OCI-LY3 (cell line): ENCODE measurements around the gene IGFBP6.

Source experiments
- H2AFZ ChIP-seq: fragments of 200-600, 300-600 bp; shearing (Covaris generic); 2 replicates; pipeline ENCODE4 v1.6.0; 2014; ENCODE audit warnings: antibody characterized with exemption, low read depth, low read length
- H3K27ac ChIP-seq: fragments of 200-600, 300-600 bp; sonication (generic); 2 replicates; pipeline ENCODE4 v1.5.1; 2014; ENCODE audit warnings: mild to moderate bottlenecking, low read length, moderate library complexity, mixed read lengths
- H3K27me3 ChIP-seq: fragments of 200-600, 300-600 bp; sonication (generic); 2 replicates; pipeline ENCODE4 v1.6.1; 2014; ENCODE audit warnings: low read depth, low read length, mixed read lengths
- H3K36me3 ChIP-seq: fragments of 200-600, 300-600 bp; sonication (generic); replicated peaks from 2 replicates; pipeline ENCODE3; 2014; ENCODE audit warnings: low read depth, low read length, mixed read lengths
- H3K4me1 ChIP-seq: fragments of 300-600, 200-600 bp; sonication (generic); 2 replicates; pipeline ENCODE4 v1.6.1; 2014; ENCODE audit warnings: low read length, mixed read lengths
- H3K4me2 ChIP-seq: fragments of 200-600, 300-600 bp; sonication (generic); 2 replicates; pipeline ENCODE4 v1.6.1; 2014; ENCODE audit warnings: low read length, mixed read lengths
- H3K4me3 ChIP-seq: fragments of 300-600, 200-600 bp; sonication (generic); 2 replicates; pipeline ENCODE4 v1.5.1; 2014; ENCODE audit warnings: antibody characterized with exemption, mild to moderate bottlenecking, low read length, moderate library complexity
- H3K79me2 ChIP-seq: fragments of 300-600, 200-600 bp; shearing (Covaris generic); 2 replicates; pipeline ENCODE4 v1.6.1; 2014; ENCODE audit warnings: mild to moderate bottlenecking, low read length, mixed read lengths
- H3K9ac ChIP-seq: fragments of 300-600, 200-600 bp; shearing (Covaris generic); 2 replicates; pipeline ENCODE4 v1.6.0; 2014; ENCODE audit warnings: mild to moderate bottlenecking, low read length, moderate library complexity
- H3K9me3 ChIP-seq: fragments of 200-600, 300-600 bp; shearing (Covaris generic); 2 replicates; pipeline ENCODE4 v1.6.1; 2014; ENCODE audit warnings: low read length, mixed read lengths; ENCODE audit not compliant: insufficient read depth
- H4K20me1 ChIP-seq: fragments of 200-600, 300-600 bp; sonication (generic); 2 replicates; pipeline ENCODE4 v1.6.1; 2016; ENCODE audit warnings: low read length, mixed read lengths; ENCODE audit not compliant: insufficient read depth
- CTCF ChIP-seq: fragments of 200-600, 300-600 bp; sonication (generic); IDR thresholded peaks from 2 replicates; pipeline ENCODE4 v1.5.1; 2014; ENCODE audit warnings: antibody characterized with exemption, low read length, low read depth
- EZH2phosphoT487 ChIP-seq: fragments of 200-600 bp; shearing (Covaris generic); IDR thresholded peaks from 2 replicates; pipeline ENCODE4 v1.6.1; 2018; ENCODE audit warnings: antibody characterized with exemption, mixed run types, low read depth

Gene IGFBP6

GRCh38 chr12:53102883-53103807 lies 5.7 kb downstream of the IGFBP6 start, which contains the start of gene SOAT2:
SOAT2 (plus strand) TSS chr12:53103486; CDS start chr12:53103578, 92 bp downstream.
- Histone ChIP-seq H3K9me3 (no peaks in the 10 kb centered on the region), H3K4me2 (no peak within 1 kb of the TSS), H3K9ac (no peak within 1 kb of the TSS), H4K20me1 (no peaks in the 10 kb centered on the region), H3K36me3 (no peaks in the 10 kb centered on the region), H3K27ac (no peak within 1 kb of the TSS), H3K79me2 (no peaks in the 10 kb centered on the region), H2AFZ (no peak within 1 kb of the TSS), H3K27me3 (0 out of 2 replicates have a peak, but pooled peaks cover 7% of the 10 kb centered on the region), H3K4me1 (peaks cover 13% of the 10 kb centered on the region), H3K4me3 (no peak within 1 kb of the TSS)
- TF ChIP-seq EZH2phosphoT487 (no peak), CTCF (no peak)

- Histone ChIP-seq H3K9me3 (no peaks in the 10 kb centered on the region), H3K9ac (no peak overlapping the region), H3K36me3 (no peaks in the 10 kb centered on the region), H3K79me2 (no peaks in the 10 kb centered on the region), H2AFZ (no peak overlapping the region), H3K27ac (no peak overlapping the region), H3K4me1 (peaks cover 5% of the 10 kb centered on the region), H3K4me2 (no peak overlapping the region), H4K20me1 (no peaks in the 10 kb centered on the region), H3K4me3 (no peak overlapping the region), H3K27me3 (0 out of 2 replicates have a peak, but pooled peaks cover 7% of the 10 kb centered on the region)
- TF ChIP-seq EZH2phosphoT487 (no peak), CTCF (no peak)
Observed at GRCh38 chr12:53103860-53104305, 6.4 kb downstream of the IGFBP6 start.

DNA sequence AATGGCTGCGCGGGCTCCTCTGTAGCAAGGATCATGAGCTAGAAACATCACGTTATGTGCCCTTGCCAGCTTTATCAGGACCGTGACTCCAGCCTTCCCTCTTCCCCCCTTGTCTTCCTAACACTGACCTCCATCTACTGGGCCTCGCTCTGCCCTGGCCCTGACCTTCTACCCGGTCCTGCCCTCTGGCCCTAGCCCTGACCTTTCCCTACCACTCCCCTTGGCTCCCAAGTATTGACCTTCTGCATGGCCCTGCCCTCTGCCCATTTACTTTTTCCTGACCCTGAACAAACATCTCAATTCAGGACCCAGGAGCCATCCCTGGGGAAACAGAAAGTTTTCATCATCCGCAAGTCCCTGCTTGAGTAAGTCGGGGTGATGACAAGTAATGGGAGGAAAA lies 7.8 kb downstream of the IGFBP6 start:
- Histone ChIP-seq H4K20me1 (no peaks in the 10 kb centered on the region), H3K9me3 (no peaks in the 10 kb centered on the region), H3K79me2 (no peaks in the 10 kb centered on the region), H3K4me3 (no peak overlapping the region), H3K36me3 (no peaks in the 10 kb centered on the region), H3K4me2 (no peak overlapping the region), H3K4me1 (no peaks in the 10 kb centered on the region), H2AFZ (no peak overlapping the region), H3K27ac (no peak overlapping the region), H3K27me3 (0 out of 2 replicates have a peak, but pooled peaks cover 5% of the 10 kb centered on the region), H3K9ac (no peak overlapping the region)
- no peak for TF ChIP-seq EZH2phosphoT487
- TF ChIP-seq CTCF: no peak

DNA sequence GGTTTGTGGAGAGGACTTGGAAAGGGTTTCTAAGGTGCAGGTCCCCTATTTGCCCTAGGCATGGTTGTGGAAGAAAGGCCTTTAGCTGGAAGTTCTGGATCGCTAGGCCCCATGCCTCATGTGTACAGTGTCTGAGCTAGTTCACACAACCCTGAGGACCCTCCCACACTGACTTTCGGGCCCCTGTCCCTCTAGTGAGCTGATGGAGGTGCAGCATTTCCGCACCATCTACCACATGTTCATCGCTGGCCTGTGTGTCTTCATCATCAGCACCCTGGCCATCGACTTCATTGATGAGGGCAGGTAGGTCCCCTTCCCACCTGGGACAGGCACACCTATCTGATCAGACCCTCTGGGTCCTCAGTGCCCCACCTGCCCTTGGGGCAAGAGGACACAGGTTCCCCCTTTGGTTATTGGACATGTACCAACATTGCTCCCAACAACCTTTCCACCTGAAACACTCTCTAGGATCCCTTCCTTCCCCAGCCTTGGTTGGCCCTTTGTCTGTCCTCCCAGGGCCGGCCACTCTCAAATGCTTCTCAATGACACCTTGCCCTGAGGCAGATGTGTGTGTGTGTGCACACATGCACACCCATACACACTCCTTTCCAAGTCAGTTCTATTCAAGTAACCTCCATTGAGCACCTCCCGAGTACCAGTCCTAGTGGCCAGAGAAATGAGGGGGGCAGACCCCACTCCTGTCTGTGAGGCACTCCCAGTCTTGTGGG lies 8.4 kb downstream of the IGFBP6 start:
- H3K27ac ChIP-seq: no peak overlapping the region
- H3K79me2 ChIP-seq: no peaks in the 10 kb centered on the region
- no peak overlapping the region for H3K9ac ChIP-seq
- no peaks in the 10 kb centered on the region for H3K9me3 ChIP-seq
- H3K4me2 ChIP-seq: no peak overlapping the region
- no peak overlapping the region for H3K4me3 ChIP-seq
- H3K4me1 ChIP-seq: no peaks in the 10 kb centered on the region
- no peak overlapping the region for H2AFZ ChIP-seq
- H4K20me1 ChIP-seq: no peaks in the 10 kb centered on the region
- H3K36me3 ChIP-seq: no peaks in the 10 kb centered on the region
- TF ChIP-seq EZH2phosphoT487: no peak
- no peak for TF ChIP-seq CTCF
- 0 out of 2 replicates have a peak, but pooled peaks cover 5% of the 10 kb centered on the region for H3K27me3 ChIP-seq
